Upper lobe of right lung (tissue), 1 donor: ENCODE results near the gene AKR1C1. TPM values are rescaled to one million over a fixed set of nuclear protein-coding genes. Genes with fewer than 3 reads are reported as not detected.
"Not testable (repeated sequence)": the region's sequence is repeated elsewhere in the genome, so short reads cannot be mapped to it uniquely, and the experiment has no call there.

Experiments used
- ATAC-seq: fragments of 200-7000 bp; cut with Tn5 transposase; one replicate; pipeline ENCODE4 v1.9.1; 2020; ENCODE audit warnings: mild to moderate bottlenecking, moderate library complexity
- DNase-seq: peaks from one replicate; pipeline ENCODE4 v3.0.0-alpha.2; 2020
- H3K27ac ChIP-seq: fragments of 200-600 bp; one replicate; pipeline ENCODE4 v1.8.0; 2022
- H3K27me3 ChIP-seq: fragments of 200-600 bp; one replicate; pipeline ENCODE4 v1.8.0; 2022; ENCODE audit warnings: mild to moderate bottlenecking
- H3K36me3 ChIP-seq: fragments of 200-600 bp; one replicate; pipeline ENCODE4 v1.8.0; 2022
- H3K4me1 ChIP-seq: fragments of 200-600 bp; one replicate; pipeline ENCODE4 v1.8.0; 2022
- H3K4me3 ChIP-seq: fragments of 200-600 bp; one replicate; pipeline ENCODE4 v1.8.0; 2022; ENCODE audit warnings: mild to moderate bottlenecking
- H3K9me3 ChIP-seq: fragments of 200-600 bp; one replicate; pipeline ENCODE4 v1.8.0; 2022
- intact Hi-C: fragments of 100-400 bp; cut with DNase I; formaldehyde crosslinking; loops from one replicate; pipeline ENCODE4 v1.11.0; 2022
- total RNA-seq: library from RNA; stranded (reverse); fragmentation: NEBNext Ultra II Directional; extraction: Animal tissue kit (Norgen Biotek cat#: 25700); gene quantifications from one replicate; pipeline ENCODE4 v1.2.1, GENCODE V29; 2021
- TF ChIP-seq, protein P1 (sequence below): fragments of 200-600 bp; IDR thresholded peaks from one replicate; pipeline ENCODE4 v1.8.0; 2022; ENCODE audit warnings: antibody characterized with exemption
- donor health status: DM: no; HTN: yes; CAD: no; lungs with severe emphysema.

Gene AKR1C1
- total RNA-seq, 1 donor from 2014 or later, result 42.0 TPM

- TF ChIP-seq, protein P1, sequence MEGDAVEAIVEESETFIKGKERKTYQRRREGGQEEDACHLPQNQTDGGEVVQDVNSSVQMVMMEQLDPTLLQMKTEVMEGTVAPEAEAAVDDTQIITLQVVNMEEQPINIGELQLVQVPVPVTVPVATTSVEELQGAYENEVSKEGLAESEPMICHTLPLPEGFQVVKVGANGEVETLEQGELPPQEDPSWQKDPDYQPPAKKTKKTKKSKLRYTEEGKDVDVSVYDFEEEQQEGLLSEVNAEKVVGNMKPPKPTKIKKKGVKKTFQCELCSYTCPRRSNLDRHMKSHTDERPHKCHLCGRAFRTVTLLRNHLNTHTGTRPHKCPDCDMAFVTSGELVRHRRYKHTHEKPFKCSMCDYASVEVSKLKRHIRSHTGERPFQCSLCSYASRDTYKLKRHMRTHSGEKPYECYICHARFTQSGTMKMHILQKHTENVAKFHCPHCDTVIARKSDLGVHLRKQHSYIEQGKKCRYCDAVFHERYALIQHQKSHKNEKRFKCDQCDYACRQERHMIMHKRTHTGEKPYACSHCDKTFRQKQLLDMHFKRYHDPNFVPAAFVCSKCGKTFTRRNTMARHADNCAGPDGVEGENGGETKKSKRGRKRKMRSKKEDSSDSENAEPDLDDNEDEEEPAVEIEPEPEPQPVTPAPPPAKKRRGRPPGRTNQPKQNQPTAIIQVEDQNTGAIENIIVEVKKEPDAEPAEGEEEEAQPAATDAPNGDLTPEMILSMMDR, result peak; percentile 30
- intact Hi-C loops, H3K36me3 ChIP-seq, H3K4me3 ChIP-seq, H3K27me3 ChIP-seq, H3K9me3 ChIP-seq, DNase-seq: not testable (repeated sequence)
- Histone ChIP-seq H3K27ac (peak overlapping the region; percentile 48), H3K4me1 (peaks cover 16% of the 10 kb centered on the region)
- ATAC-seq, result peak; percentile 91
These were observed 55.6 kb downstream of the AKR1C1 start for GRCh38 chr10:5018671-5019277.

GRCh38 chr10:5019770-5020612 lies 56.8 kb downstream of the AKR1C1 start:
- DNase-seq, result not testable (repeated sequence)
- ATAC-seq, result peak; percentile 33
- peak overlapping the region; percentile 48 for H3K27ac ChIP-seq

GRCh38 chr10:5021624-5022290 lies 58.5 kb downstream of the AKR1C1 start:
- intact Hi-C loops, H3K4me3 ChIP-seq, H3K27me3 ChIP-seq, ATAC-seq, DNase-seq, H3K27ac ChIP-seq, H3K9me3 ChIP-seq, H3K36me3 ChIP-seq: not testable (repeated sequence)
- peaks cover 16% of the 10 kb centered on the region for H3K4me1 ChIP-seq

More at GRCh38 chr10:5019770-5020612, 56.8 kb downstream of the AKR1C1 start:
- H3K9me3 ChIP-seq, intact Hi-C loops, H3K4me3 ChIP-seq, H3K27me3 ChIP-seq, H3K36me3 ChIP-seq: not testable (repeated sequence)
- peaks cover 16% of the 10 kb centered on the region for H3K4me1 ChIP-seq

DNA sequence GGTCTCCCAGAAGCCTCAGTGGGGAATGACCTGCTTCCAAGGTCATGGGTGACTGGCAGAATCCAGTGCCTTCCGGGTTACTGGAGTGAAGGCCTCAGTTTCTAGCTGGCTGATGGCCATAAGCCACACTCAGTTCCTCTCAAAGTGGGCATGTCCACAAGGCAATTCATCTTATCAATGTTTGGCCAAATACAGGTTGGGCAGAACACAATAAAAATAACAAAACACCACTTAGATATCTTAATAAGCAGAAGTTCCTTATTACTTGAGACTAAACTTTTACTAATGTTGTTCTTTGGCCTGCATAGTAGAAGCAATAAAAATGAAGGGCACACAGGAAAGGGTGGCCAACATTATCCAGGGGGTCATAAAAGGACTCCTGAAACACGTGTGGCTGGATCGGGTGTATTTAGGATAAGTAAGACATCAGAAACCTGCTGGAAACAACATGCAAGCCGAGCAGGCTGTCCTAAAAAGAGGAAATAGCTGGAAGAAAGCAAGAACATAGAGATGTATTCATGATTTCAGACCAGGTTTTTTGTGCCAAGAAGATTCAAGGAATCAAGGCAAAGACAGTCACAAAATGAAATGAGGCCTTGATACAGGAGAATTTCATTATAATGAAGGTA lies 60.1 kb downstream of the AKR1C1 start:
- Histone ChIP-seq H3K27me3 (no peaks in the 10 kb centered on the region), H3K27ac (no peak overlapping the region), H3K36me3 (no peaks in the 10 kb centered on the region), H3K9me3 (no peaks in the 10 kb centered on the region), H3K4me1 (peaks cover 10% of the 10 kb centered on the region), H3K4me3 (no peak overlapping the region)
- TF ChIP-seq, protein P1, result no peak
- no peak for ATAC-seq
- DNase-seq, result no peak
- intact Hi-C loops, result no loop called here

- H3K36me3 ChIP-seq, result not testable (repeated sequence)
These were observed 62.3 kb downstream of the AKR1C1 start for GRCh38 chr10:5025461-5025881.

DNA sequence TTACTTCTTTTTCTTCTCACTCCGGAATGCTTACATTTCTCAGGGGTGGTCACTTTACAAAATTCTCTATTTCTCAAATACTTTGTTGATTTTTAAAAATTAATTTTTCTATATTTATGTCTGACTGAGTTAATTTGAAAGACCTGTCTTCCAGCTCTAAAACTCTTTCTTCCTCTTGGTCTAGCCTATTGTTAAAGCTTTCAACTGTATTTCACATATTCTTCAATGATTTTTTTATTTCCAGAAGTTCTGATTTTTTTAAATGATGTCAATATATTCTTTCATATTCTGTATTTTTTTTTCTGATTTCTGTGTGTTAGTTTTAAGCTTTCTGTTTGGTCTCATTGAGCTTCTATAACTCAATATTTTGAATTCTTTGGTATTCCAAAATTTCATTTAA lies 67.8 kb downstream of the AKR1C1 start:
- no peaks in the 10 kb centered on the region for H3K36me3 ChIP-seq
- H3K4me3 ChIP-seq, result no peak overlapping the region
- ATAC-seq (no peak), DNase-seq (no peak)
- no peaks in the 10 kb centered on the region for H3K4me1 ChIP-seq
- H3K27ac ChIP-seq, result no peak overlapping the region
- TF ChIP-seq, protein P1, result no peak
- peaks cover 8% of the 10 kb centered on the region for H3K9me3 ChIP-seq
- no peaks in the 10 kb centered on the region for H3K27me3 ChIP-seq
- intact Hi-C loops, result no loop called here

More at GRCh38 chr10:5025461-5025881, 62.3 kb downstream of the AKR1C1 start:
- H3K27ac ChIP-seq, H3K4me1 ChIP-seq, H3K27me3 ChIP-seq, intact Hi-C loops, H3K4me3 ChIP-seq, H3K9me3 ChIP-seq: not testable (repeated sequence)
- DNase-seq (peak; percentile 70), ATAC-seq (peak; percentile 92)

DNA sequence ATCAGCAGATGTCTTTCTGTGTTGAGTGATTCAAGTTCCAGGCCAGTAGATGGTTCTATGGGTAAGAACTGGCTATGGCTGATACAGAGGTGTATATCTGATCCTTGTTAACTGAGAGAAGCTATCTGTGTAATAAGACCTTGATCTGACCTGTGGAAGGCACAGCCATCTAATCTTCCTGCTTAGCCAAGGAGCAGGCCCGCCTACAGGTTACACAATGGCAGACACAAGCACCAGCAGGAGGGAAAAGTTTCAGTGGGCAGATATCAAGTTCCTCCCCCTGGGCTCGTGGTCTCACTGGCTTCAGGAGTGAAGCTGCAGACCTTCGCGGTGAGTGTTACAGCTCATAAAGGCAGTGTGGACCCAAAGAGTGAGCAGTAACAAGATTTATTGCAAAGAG lies 68.4 kb downstream of the AKR1C1 start:
- not testable (repeated sequence) for DNase-seq

DNA sequence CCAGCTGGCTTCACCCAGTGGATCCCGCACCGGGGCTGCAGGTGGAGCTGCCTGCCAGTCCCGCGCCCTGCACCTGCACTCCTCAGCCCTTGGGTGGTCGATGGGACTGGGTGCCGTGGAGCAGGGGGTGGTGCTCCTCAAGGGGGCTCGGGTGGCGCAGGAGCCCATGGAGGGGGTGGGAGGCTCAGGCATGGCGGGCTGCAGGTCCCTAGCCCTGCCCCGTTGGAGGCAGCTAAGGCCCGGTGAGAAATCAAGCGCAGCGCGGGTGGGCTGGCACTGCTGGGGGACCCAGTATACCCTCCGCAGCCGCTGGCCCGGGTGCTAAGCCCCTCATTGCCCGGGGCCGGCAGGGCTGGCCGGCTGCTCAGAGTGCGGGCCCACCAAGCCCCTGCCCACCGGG lies 69.2 kb downstream of the AKR1C1 start:
- H3K4me1 ChIP-seq, H3K27ac ChIP-seq, H3K4me3 ChIP-seq, DNase-seq, H3K27me3 ChIP-seq, intact Hi-C loops, ATAC-seq, H3K36me3 ChIP-seq, H3K9me3 ChIP-seq: not testable (repeated sequence)

More for the DNA sequence above, 68.4 kb downstream of the AKR1C1 start:
- H3K27me3 ChIP-seq, H3K4me1 ChIP-seq, H3K4me3 ChIP-seq, H3K27ac ChIP-seq, H3K9me3 ChIP-seq, intact Hi-C loops, H3K36me3 ChIP-seq: not testable (repeated sequence)
- ATAC-seq, result peak; percentile 77
